GM18505 (cell line): ENCODE measurements around the gene FGF3.

ENCODE experiments used
- ATAC-seq: cut with Tn5 transposase; IDR thresholded peaks from one replicate; pipeline ENCODE4 v1.9.1; 2021; ENCODE audit not compliant: unreplicated experiment
- POLR2A ChIP-seq: IDR thresholded peaks from 4 replicates; pipeline ENCODE4 v1.6.1; 2011; ENCODE audit warnings: borderline replicate concordance; ENCODE audit not compliant: insufficient read depth, insufficient read length; ENCODE audit errors: extremely low read depth

The FGF3 gene

DNA sequence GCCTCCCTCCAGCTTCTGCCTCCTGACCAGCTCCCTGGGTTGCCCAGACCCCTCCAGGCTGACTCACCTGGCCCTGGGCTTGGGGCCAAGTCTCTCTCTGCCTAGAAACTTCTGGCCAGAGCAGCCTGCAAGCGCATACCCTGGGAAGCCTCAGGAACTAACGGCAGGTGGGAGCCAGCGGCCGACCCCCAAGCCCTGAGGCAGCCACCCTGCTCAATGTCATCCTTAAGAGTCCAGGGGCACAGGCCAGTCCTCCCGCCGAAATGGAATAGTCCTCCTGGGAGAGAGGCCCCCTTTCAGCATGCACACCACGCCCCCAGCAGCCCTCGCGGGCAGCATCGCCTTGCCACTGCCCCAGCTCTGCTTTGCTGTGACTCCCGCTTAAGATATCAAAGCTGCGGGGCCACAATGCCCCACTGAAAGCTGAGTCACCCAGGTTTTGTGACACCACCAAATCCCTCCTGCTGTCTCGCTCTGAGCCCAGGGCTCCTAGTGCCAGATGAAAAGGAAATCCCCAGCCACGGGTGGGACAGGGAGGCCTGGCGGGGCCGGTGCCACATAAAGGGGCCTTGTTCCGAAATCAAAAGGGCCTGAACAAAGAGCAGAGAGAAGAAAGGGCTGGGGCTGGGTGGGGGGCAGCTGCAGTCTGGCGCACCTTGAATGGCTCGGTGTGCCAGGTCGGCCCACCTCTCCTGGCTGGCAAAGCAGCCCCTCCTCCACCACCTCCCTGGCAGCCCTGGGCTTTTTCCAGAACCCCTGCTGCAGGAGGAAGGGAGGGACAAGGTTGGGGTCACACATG lies 21.4 kb upstream of the FGF3 start:
- no peak for ATAC-seq
- no peak for TF ChIP-seq POLR2A

GRCh38 chr11:69839516-69839915 lies 20.3 kb upstream of the FGF3 start:
- no peak for TF ChIP-seq POLR2A
- no peak for ATAC-seq

GRCh38 chr11:69837791-69838190 lies 18.6 kb upstream of the FGF3 start:
- TF ChIP-seq POLR2A: no peak
- no peak for ATAC-seq

DNA sequence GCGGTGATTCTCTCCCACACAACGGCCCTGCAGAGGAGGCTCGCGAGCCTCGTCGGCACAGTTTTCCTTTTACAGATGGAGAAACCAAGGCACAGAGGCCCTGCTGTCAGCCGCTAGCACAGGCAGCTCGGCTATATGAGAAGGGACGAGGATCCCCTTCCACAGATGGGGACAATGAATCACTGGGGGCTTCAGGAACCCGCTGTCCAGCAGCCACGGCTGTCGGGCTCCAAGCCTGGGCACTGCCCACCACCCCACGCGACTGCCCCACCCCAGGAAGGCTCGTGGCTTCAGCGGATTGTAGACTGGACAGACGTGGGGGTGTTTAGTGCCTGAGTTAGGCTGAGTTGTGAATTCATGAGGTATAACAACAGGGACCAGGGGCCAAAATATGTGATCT lies 17.2 kb upstream of the FGF3 start:
- ATAC-seq: no peak
- TF ChIP-seq POLR2A: no peak

- ATAC-seq: no peak
- TF ChIP-seq POLR2A: no peak
These were observed 15.9 kb upstream of the FGF3 start for GRCh38 chr11:69834811-69835800.

DNA sequence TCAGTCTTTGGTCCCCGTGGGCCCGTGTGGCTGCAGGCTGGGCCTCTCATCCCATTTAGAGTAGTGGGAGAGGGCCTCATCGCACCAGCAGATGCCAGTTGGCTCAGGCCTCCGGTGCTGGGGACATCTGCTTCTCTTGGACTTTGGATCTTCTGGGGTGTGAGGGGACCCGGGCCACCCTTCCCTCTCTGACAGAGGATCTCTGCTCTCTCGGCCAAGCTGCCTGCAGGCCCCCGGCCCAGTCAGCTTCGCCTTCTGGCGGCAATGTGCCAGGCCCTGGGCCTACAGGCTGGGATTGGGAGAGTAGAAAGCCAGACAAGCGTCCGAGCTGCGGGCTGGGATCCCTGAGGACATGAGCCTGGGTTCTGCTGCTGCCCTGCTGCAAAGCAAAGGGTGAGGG lies 15.0 kb upstream of the FGF3 start:
- TF ChIP-seq POLR2A: no peak
- no peak for ATAC-seq

DNA sequence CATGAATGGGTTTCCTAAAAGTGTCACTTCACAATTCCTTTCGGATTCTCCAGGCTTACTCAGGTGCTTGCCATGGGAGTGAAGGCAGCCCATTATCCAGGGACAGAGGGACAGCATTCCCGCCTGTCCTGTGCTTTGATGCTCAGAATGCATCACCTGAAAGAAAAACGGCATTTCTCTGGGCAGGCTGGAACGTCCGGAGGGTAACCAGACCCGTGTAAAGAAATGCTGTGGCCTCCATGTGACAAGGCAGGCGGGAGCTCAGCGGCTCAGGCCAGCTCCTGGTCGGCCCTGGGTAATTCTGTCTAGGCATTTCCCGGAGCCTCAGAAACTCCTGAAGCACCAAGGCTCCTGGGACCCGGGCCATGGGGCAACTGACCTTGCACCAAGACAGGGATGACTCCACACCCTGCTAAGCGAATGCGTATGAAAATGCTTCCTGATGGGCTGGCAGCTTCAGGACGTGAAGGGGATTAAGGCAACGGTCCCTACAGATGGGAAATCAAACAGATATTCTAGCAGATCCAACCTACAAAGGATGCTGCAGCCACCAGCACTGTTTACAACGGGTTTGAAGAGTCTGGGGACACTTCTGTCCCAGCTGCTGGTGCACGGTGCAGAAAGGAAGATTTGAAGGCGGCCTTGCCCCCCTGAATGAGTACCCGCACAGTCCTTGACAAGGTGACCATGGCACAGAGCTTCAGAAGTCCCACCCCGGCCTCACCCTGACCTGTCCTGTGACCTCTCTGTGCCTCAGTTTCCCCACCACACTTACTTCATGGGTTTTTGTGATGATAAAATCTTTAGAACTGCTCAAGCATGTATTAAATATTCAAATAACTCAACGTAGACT lies 13.6 kb upstream of the FGF3 start:
- ATAC-seq: no peak
- TF ChIP-seq POLR2A: no peak

- no peak for TF ChIP-seq POLR2A
- no peak for ATAC-seq
These were observed 12.8 kb upstream of the FGF3 start for GRCh38 chr11:69831985-69832384.

GRCh38 chr11:69830086-69830485 lies 10.9 kb upstream of the FGF3 start:
- TF ChIP-seq POLR2A: no peak
- no peak for ATAC-seq

DNA sequence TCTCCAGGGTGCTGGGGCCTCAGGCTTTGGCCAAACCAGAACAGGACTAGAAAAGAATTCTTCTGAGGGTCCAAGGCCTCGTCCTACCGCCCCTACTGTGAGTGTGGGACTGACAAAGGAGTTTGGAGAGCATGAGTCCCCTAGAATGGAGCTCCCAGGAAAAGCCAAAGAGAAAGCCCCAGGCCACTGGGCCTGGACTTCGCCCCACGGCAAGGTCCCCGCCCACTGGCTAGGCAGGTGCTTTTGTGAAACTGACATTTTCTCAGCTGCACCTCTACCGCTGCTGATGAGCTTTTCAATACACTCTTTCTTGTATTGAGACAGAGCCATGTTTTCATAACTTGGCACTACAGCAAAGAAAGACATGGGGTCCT lies 9.7 kb upstream of the FGF3 start:
- no peak for TF ChIP-seq POLR2A
- ATAC-seq: no peak

GRCh38 chr11:69828276-69828970 lies 9.2 kb upstream of the FGF3 start:
- no peak for TF ChIP-seq POLR2A
- ATAC-seq: no peak

- no peak for TF ChIP-seq POLR2A
- no peak for ATAC-seq
These were observed 7.6 kb upstream of the FGF3 start for GRCh38 chr11:69826773-69827172.

- ATAC-seq: no peak
- TF ChIP-seq POLR2A: no peak
These were observed 6.7 kb upstream of the FGF3 start for GRCh38 chr11:69825941-69826340.
